ENCODE measurements around the gene MYL6. TPM values are rescaled to one million over a fixed set of nuclear protein-coding genes. Genes with fewer than 3 reads are reported as not detected.

Gene MYL6
- total and polyA plus RNA-seq, 9 of the 15 experiments (the other 6 are each of a cell fraction or from before 2014, with no cell fraction given) = 557 to 1,664 (median 958) TPM

GRCh38 chr12:56120158-56120846 is 37.9 kb upstream of the MYL6 start (continued):
- TF ChIP-seq ZBTB11 (CRISPR knock-in tag; IDR thresholded peaks at IDR 0.05) = no peak
- TF ChIP-seq JUN (IDR thresholded peaks at IDR 0.05; ENCODE audit: borderline replicate concordance, low read depth, low read length) = peak; percentile 15; the same call in 1 of the 2 replicates
- no peak for TF ChIP-seq JUN (CRISPR knock-in tag; IDR thresholded peaks at IDR 0.05; ENCODE audit: borderline replicate concordance)

GRCh38 chr12:56121204-56121870 is 36.8 kb upstream of the MYL6 start:
- no peak for TF ChIP-seq ZNF395 (CRISPR knock-in tag; IDR thresholded peaks at IDR 0.05)
- peak; percentile 38; the same call in 1 of the 2 replicates for TF ChIP-seq POLR2G (IDR thresholded peaks at IDR 0.05; ENCODE audit: low read depth, low read length)
- intact Hi-C loops (cut with micrococcal nuclease) (no loop called here), in situ Hi-C loops (cut with MboI) (loop anchor here (10.0 kb wide), 1 partner anchor 343 kb away; the partner anchor contains the start of gene SPRYD4)
- ATAC-seq (no peak), DNase-seq (ENCODE audit: extremely low read depth in 1 of 4, low spot score in 3 of 4) (no peak), FAIRE-seq (no peak)
- H3K36me3 ChIP-seq (ENCODE audit: control insufficient read depth, insufficient read depth, low read length) = peaks cover 27% of the 10 kb centered on the region
- POLR2A ChIA-PET = interaction anchor here (4.6 to 5.3 kb wide), 2 partner anchors 40 to 68 kb away, joined by 51 to 54 read pairs; partner anchors contain the start of genes MYL6 and SMARCC2
- CTCF ChIA-PET (ENCODE audit: low intra/inter-chr PET ratio) = interaction anchor here (1.1 kb wide), 1 partner anchor 343 kb away, joined by 3 read pairs; no protein-coding TSS in a partner anchor
- BruUV-seq (replicated peaks) = no TSS peak
- H3K27me3 ChIP-seq (ENCODE audit: control insufficient read depth in 2 of 2, insufficient read depth in 2 of 2, low read length in 2 of 2) = no peaks in the 10 kb centered on the region
- no peak overlapping the region for H3K4me2 ChIP-seq (ENCODE audit: insufficient read depth, low read length)
- H3K4me3 ChIP-seq = no peak overlapping the region
- peaks cover 25 to 44% of the 10 kb centered on the region in 2 experiments for H3K4me1 ChIP-seq (replicated peaks in 1 of 2; ENCODE audit: control insufficient read depth in 2 of 2, insufficient read depth in 2 of 2, low read length in 2 of 2)
- peak overlapping the region in 1 of 2 experiments; percentile 46; a peak in 2 of 4 replicates for H3K9ac ChIP-seq (ENCODE audit: insufficient read depth in 1 of 2, low read depth in 2 of 2, low read length in 2 of 2)
- no peaks in the 10 kb centered on the region for H3K9me3 ChIP-seq (replicated peaks; ENCODE audit: control insufficient read depth, insufficient read depth, low read depth, low read length)
- no peak overlapping the region for H2AFZ ChIP-seq (ENCODE audit: low read depth, low read length)
- 92% methylated on average over 11 of the region's 11 CpGs for WGBS (ENCODE audit: insufficient coverage, low coverage, missing lambda C conversion rate)
- H3K9me1 ChIP-seq (ENCODE audit: control insufficient read depth, insufficient read depth, low read length) = no peaks in the 10 kb centered on the region
- H4K20me1 ChIP-seq (replicated peaks; ENCODE audit: control insufficient read depth, insufficient read depth, low read length) = no peaks in the 10 kb centered on the region
- H3K79me2 ChIP-seq (ENCODE audit: control insufficient read depth, insufficient read depth, low read length) = peaks cover 26% of the 10 kb centered on the region
- H3K27ac ChIP-seq (ENCODE audit: extremely low read depth, low read depth, low read length) = no peak overlapping the region

Data from K562 (cell line).